ENCODE data around the gene TEX38.

TEX38 gene

DNA sequence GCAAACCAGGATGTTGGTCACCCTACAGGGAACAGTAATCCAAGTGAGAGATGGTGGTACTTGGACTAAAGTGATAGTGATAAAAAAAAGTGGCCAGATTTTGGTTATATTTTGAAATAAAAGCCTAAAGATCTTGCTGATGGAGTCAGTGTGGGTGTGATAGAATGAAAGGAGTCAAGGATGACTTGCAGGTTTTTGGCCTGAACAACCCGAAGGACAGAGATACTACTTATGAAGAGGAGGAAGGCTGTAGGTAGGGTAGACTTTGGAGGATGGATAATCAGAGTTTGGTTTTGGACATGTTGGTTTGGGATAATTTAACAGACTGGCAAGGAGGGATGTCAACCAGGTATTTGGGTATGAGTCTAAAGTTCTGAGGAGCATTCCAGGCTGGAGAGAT lies 1.5 kb upstream of the TEX38 start:
- TF ChIP-seq, protein P1, sequence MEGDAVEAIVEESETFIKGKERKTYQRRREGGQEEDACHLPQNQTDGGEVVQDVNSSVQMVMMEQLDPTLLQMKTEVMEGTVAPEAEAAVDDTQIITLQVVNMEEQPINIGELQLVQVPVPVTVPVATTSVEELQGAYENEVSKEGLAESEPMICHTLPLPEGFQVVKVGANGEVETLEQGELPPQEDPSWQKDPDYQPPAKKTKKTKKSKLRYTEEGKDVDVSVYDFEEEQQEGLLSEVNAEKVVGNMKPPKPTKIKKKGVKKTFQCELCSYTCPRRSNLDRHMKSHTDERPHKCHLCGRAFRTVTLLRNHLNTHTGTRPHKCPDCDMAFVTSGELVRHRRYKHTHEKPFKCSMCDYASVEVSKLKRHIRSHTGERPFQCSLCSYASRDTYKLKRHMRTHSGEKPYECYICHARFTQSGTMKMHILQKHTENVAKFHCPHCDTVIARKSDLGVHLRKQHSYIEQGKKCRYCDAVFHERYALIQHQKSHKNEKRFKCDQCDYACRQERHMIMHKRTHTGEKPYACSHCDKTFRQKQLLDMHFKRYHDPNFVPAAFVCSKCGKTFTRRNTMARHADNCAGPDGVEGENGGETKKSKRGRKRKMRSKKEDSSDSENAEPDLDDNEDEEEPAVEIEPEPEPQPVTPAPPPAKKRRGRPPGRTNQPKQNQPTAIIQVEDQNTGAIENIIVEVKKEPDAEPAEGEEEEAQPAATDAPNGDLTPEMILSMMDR (conservative IDR thresholded peaks at IDR 0.05), result no peak
- H3K27ac ChIP-seq, result no peak overlapping the region

GRCh38 chr1:46672696-46673095 lies 1.0 kb downstream of the TEX38 start:
- TF ChIP-seq, protein P1 (conservative IDR thresholded peaks at IDR 0.05), result no peak

GRCh38 chr1:46673749-46674182 lies 2.1 kb downstream of the TEX38 start:
- H3K27ac ChIP-seq, result no peak overlapping the region
- TF ChIP-seq, protein P1 (conservative IDR thresholded peaks at IDR 0.05), result no peak

More at GRCh38 chr1:46672696-46673095, 1.0 kb downstream of the TEX38 start:
- no peak overlapping the region for H3K27ac ChIP-seq

DNA sequence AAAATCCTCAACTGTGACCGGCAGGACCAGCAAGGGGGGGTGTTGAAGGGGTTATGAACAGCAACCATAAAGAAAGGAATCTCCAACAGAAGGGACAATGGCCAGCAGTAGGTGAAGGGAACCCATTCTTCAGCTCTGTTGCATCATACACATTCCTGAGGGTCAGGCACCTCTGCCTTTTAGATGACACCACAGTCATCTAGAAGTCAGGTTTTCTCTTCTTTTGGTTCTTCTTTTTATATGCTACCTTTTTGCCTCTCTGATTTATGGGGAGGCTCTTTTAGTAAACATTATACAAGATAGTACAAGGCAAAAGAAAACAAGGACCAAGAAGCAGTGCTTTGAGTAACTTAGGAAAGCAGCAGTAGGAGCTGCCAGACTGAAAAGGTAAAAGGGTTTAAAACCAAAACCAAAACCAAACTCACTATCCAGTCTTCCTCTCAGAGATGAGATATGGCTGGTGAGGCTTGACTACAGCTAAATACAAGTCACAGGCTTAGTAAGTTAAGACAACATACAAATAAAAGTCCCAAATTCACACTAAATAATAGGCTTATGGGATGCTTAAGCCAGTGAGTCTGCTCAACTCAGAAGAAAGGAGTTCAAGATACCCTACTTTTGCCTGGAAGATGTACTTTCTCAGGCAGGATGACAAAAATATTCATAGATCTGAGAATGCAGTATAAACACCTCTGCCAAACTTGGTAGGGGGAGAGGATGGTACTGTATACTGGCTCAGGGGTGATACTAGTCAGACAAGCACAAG lies 4.1 kb downstream of the TEX38 start:
- no peak overlapping the region for H3K27ac ChIP-seq
- TF ChIP-seq, protein P1 (conservative IDR thresholded peaks at IDR 0.05), result no peak

DNA sequence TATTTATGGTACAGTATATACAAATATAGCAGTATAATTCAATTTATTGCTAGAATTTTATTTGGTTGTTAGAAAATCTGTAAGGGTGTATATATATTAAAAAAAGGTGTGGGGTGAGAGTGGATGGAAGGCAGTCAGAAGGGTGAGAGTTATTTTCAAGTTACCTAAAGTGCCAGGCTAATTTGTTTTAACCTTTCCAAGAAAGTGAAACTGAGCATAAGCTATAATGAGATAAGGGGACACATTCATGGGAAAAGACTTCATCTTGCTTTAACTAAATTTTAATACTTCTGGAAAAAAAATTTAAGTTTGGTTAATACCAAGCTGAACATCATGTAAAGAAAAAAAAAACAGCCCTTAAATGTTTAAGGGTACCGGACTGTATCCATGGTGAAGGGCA lies 4.9 kb downstream of the TEX38 start:
- no peak overlapping the region for H3K27ac ChIP-seq
- TF ChIP-seq, protein P1 (conservative IDR thresholded peaks at IDR 0.05), result no peak

DNA sequence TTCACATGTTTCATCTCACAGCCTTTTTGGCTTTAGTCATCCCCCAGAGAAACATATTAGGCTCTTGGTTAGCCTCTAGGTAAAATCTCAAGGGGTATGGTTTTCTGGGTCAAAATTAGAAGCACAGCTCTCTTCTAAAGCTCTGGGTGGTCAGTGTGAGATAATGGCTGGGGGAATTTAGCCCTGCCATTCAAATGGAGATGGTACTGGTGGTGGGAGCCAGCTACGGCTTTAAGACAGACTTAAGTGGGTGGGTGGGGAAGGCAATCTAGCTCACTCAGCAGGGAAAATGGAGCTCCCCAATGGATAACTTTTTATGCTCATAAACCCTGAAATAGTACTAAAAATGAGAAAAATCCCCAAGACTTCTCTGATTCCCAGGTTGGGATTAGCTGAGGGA lies 5.7 kb downstream of the TEX38 start:
- H3K27ac ChIP-seq, result no peak overlapping the region
- TF ChIP-seq, protein P1 (conservative IDR thresholded peaks at IDR 0.05), result no peak

- TF ChIP-seq, protein P1 (conservative IDR thresholded peaks at IDR 0.05), result no peak
- H3K27ac ChIP-seq, result no peak overlapping the region
Observed at GRCh38 chr1:46679789-46680573, 8.3 kb downstream of the TEX38 start.
